HG02938 (cell line): Measurements from ENCODE around the gene CACNA1C.

Experiments used
- ATAC-seq: cut with Tn5 transposase; IDR thresholded peaks from one replicate; pipeline ENCODE4 v1.9.1; 2021; ENCODE audit warnings: mild to moderate bottlenecking, moderate library complexity; ENCODE audit not compliant: unreplicated experiment

Gene CACNA1C

GRCh38 chr12:2191534-2192153 is 138.9 kb downstream of the CACNA1C start:
- ATAC-seq = no peak

GRCh38 chr12:2192231-2192630 is 139.4 kb downstream of the CACNA1C start:
- no peak for ATAC-seq

- no peak for ATAC-seq
Observed at GRCh38 chr12:2194060-2194459, 141.3 kb downstream of the CACNA1C start.

DNA sequence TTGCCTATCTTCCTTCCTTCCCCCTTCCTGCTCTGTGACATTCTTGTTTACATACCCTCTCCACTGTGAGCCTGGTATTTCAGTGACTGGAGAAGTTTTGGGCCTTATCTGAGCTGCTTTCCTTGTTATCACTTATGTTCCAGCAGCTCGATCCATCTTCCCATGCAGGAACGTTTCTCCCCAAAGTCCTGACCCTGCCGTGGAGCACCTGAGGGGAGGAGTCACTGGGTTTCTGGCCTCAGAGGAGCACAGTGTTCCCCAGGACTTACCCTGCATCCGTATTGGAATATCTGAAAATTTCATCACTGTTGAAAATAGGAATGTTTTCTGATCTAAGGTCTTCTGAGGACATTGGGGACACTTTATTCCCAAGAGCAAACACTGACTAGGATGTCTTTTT is 141.8 kb downstream of the CACNA1C start:
- no peak for ATAC-seq

DNA sequence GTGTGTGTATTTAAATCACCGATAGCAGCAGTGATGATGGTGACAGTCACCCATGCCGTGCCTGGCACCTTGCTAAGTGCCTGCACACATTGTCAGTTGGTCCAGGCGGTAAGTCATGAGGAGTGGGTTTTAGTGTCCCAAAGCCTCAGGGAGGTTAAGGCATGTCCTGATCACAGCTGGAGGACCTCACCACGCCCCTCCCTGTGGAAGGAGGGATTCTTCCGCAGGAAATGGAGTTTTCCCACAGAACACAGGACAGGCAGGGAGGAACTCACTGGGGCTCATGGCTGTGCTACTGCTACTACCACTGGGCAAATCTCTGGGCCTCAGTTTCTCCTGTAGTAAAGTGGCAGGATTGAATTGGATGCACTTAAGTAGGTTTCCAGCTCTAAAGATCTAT is 142.3 kb downstream of the CACNA1C start:
- no peak for ATAC-seq

- no peak for ATAC-seq
Observed at GRCh38 chr12:2198005-2198501, 145.3 kb downstream of the CACNA1C start.

DNA sequence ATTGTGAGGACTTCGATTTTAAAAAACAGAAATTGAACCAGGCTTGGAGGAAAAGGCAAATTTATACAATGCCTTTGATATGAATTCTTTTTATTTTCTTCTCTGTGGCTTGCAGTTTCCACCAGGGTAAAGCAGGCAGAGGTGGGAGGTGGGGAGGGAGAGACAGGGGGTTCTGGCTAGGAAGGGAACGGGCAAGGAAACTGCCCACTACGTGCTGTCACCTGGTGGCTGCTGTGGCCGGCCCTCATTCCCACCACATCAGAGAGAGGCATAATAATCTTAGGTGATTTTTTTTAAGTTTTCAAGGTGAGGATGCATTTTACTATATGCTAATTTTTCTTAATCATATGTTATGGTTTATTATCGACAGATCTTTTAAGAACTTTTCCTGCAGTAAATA is 145.8 kb downstream of the CACNA1C start:
- no peak for ATAC-seq

DNA sequence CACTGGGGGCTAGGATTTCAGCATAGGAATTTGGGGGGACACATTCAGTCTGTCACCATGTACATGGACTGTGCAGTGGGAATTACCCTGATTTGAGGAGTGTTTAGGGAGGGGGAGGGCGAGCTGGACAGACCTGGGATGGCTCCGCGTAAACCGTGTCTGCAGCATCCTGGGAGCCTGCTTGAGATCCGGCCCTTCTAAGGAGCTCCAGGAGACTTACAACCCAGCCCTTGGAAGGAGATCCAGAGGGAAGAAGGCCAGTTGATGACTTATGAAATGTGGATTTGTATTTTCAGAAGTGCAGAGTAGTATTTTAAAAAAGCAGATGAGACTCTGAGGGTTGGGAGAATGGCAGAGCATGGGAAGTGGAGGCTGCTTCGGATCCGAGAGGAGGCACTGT is 153.2 kb downstream of the CACNA1C start:
- ATAC-seq = no peak

GRCh38 chr12:2208837-2209635 is 156.2 kb downstream of the CACNA1C start:
- ATAC-seq = no peak

DNA sequence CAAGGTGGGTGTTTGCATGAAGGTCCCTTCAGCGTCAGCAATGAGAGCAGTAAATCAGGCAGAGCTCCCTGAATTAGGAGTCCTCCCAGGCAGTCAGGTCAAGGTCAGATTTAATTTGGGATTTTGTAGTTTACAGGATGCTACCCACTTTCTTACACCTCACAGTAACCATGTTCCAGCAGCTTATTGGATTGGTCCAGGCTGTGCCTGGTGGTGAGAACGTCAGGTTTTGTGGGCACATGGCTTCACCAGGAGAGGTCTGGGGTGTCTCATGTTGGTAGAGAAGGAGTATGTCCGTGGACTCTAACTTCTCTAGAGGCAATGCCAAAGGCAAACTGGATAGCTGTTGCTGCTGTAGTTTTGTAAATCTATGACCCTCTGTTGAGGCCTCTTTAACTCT is 158.3 kb downstream of the CACNA1C start:
- no peak for ATAC-seq

DNA sequence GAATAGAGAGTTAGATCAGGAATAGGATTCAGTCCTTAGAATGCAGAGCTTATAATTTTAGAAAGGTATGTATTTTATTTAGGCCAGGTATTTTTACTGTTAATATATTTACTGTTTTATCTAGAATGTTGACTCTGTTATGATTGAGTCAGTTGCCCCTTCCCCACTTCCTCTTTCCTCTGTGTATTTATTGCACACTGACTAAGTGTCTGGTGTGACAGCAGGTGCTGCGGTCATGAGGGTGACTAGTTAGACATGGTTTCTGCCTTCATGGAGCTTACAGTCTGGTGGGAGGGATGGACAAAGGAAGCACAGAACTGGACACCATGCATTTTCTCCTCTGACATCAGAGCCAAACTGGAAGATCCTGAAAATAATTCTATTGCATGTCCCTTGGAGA is 159.8 kb downstream of the CACNA1C start:
- ATAC-seq = no peak

DNA sequence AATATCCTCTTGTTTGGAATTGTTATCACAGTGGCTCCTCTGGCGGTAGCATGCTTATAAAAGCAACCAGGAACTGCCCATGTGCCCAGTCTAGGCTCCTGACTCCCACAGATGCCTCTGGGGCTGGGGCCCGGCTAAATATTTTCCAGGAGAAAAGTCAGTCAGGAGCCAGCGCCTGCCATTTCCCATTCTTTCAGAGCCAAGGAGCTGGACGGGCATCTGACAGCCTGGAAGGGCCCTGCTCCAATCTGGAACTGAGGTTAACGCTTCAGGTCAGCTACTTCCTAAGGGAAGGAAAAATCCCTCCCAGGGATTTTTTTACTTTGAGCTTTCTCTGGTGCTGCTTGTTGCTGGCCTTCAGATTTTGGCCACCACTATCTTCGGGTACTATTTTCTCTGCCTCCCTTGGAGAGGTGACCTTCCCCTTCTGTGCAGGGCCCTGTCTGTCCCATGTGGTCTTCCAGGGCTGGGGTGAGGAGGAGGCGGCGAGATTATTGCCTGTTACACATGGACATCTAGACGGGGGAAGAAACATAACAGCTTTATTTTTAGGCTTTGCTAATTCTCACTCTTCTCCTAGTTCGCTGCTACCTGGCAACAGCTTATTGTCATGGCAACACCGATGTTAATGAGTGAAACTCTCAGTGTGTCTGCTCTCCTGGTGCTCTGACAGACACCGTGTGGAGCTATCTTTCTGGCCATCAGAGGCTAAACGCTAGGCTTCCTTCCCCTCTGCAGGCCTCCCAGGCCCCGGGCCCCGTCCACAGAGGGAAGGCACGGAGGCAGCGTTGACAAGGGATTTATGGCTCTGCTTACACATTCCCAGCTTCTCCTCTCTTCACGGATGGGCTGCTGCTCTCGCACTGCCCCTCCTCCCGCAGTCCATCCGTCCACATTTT is 160.4 kb downstream of the CACNA1C start:
- ATAC-seq = no peak

GRCh38 chr12:2214411-2214810 is 161.6 kb downstream of the CACNA1C start:
- no peak for ATAC-seq

GRCh38 chr12:2215709-2216560 is 163.1 kb downstream of the CACNA1C start:
- no peak for ATAC-seq

- no peak for ATAC-seq
Observed at GRCh38 chr12:2218706-2219105, 165.9 kb downstream of the CACNA1C start.

- ATAC-seq = no peak
Observed at GRCh38 chr12:2221030-2221621, 168.3 kb downstream of the CACNA1C start.

DNA sequence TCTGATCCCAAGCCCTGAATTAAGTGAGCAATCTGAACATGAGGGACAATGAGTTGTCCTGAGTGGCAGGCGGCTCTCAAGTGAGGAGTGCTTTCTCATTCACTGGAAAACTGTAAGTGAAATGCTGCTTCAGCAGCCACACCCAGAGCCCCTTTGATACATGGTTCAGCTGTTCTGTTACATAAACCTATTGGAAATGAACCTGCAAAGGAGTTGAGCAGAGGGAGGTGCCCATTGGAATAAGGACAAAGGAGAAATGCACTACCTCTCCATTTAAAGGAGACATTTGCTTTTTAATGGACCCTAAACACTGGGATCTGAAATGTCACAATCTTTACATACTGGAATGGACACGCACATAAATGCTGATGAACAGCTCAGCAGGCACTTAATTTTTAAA is 169.9 kb downstream of the CACNA1C start:
- ATAC-seq = no peak

DNA sequence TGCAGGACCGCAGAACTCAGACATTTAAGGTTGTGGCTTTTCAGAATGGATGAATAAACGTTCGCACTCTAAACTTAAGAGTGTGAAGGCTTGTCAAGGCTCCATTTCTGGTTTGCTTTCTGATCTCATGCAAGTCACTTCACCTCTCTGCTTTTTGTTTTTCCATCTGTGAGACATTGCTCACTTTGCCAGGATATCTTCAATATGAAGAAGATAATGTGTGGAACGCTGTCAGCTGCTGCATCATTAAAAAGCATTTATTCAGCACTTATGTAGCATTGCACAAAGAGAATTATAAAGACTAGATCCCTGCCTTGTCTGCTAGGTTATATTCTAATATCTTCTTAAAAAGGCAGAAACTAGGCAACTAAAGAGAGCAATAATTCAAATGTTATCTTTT is 172.2 kb downstream of the CACNA1C start:
- ATAC-seq = no peak

GRCh38 chr12:2225696-2226095 is 172.9 kb downstream of the CACNA1C start:
- ATAC-seq = no peak

DNA sequence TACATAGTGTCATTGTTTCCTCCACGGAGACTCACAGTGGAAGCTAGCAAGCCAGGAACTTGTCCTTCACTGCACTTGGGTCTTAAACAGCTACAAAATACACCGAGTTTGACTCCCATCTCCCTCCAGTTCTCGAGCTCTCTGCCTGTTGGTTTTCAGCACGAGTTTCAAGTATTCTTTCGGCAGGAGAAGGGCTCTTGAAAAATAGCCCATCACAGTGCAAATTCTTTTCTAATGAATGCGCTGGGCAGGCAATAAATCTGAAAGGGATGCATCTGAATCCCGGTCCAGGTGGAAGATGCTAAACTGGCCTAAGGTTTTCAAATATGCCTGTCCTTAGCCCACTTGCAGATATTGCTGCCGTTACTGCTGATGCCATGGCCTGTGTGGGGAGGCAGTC is 173.9 kb downstream of the CACNA1C start:
- no peak for ATAC-seq
